H1 (cell line): ENCODE measurements around the gene CXADR. TPM values are rescaled to one million over a fixed set of nuclear protein-coding genes. Genes with fewer than 3 reads are reported as not detected.

Experiments used
- ASH2L ChIP-seq: fragments of 200-600, 300-600 bp; sonication (generic); IDR thresholded peaks from one replicate; pipeline ENCODE4 v1.7.1; 2017; ENCODE audit warnings: low read length
- CHD7 ChIP-seq: fragments of 300-600 bp; sonication (generic); IDR thresholded peaks from 2 replicates; pipeline ENCODE4 v1.7.1; 2012; ENCODE audit warnings: low read length, moderate library complexity, mild to moderate bottlenecking, inconsistent platforms; ENCODE audit not compliant: insufficient replicate concordance
- E2F6 ChIP-seq: IDR thresholded peaks from 2 replicates; pipeline ENCODE4 v1.6.1; 2012; ENCODE audit warnings: inconsistent platforms
- EGR1 ChIP-seq: IDR thresholded peaks from 2 replicates; pipeline ENCODE4 v1.6.1; 2011; ENCODE audit warnings: low read depth, low read length, borderline replicate concordance
- GTF2F1 ChIP-seq: IDR thresholded peaks from 2 replicates; pipeline ENCODE4 v1.6.1; 2012; ENCODE audit warnings: low read depth, low read length, improper control_type of control experiment, borderline replicate concordance
- HDAC6 ChIP-seq: IDR thresholded peaks from one replicate; pipeline ENCODE4 v1.7.1; 2012; ENCODE audit warnings: low read depth, mild to moderate bottlenecking, inconsistent platforms, low read length, moderate library complexity
- NRF1 ChIP-seq: IDR thresholded peaks from 2 replicates; pipeline ENCODE4 v1.6.1; 2011; ENCODE audit warnings: mild to moderate bottlenecking, low read depth, low read length, improper control_type of control experiment
- POLR2A ChIP-seq, 2 experiments: IDR thresholded peaks; 1 replicate in 1 of 2; 2 replicates in 1 of 2; pipeline ENCODE4 v1.6.1; 2011; ENCODE audit warnings: low read depth in 2 of 2, low read length in 2 of 2, mild to moderate bottlenecking in 2 of 2; ENCODE audit errors: control extremely low read depth in 1 of 2
- SIX5 ChIP-seq: IDR thresholded peaks from 2 replicates; pipeline ENCODE4 v1.6.1; 2011; ENCODE audit warnings: mild to moderate bottlenecking, low read depth, low read length
- SP4 ChIP-seq: IDR thresholded peaks from 2 replicates; pipeline ENCODE4 v1.6.1; 2012; ENCODE audit warnings: low read length, inconsistent platforms
- SUZ12 ChIP-seq: fragments of 200-600 bp; sonication (generic); IDR thresholded peaks from 2 replicates; pipeline ENCODE4 v1.6.1; 2012; ENCODE audit warnings: mild to moderate bottlenecking, inconsistent platforms, low read length, moderate library complexity, mixed read lengths
- TAF7 ChIP-seq: optimal IDR thresholded peaks from 2 replicates; pipeline ENCODE3; 2011; ENCODE audit warnings: low read depth, mild to moderate bottlenecking, inconsistent platforms, low read length, moderate library complexity, borderline replicate concordance
- TBP ChIP-seq: IDR thresholded peaks from 2 replicates; pipeline ENCODE4 v1.6.1; 2011; ENCODE audit warnings: low read depth, low read length, improper control_type of control experiment
- polyA plus RNA-seq, 7 experiments: library from polyadenylated mRNA; depleted of rRNA in 3 of 7; stranded (reverse) in 5 of 7; unstranded in 2 of 7; fragments of >200 nt in 5 of 7; fragments of 200-250 nt in 2 of 7; gene quantifications; 1 replicate in 5 of 7; 2 replicates in 1 of 7; 4 replicates in 1 of 7; pipeline versions ENCODE4 v1.2.1 to v1.2.3, GENCODE V29; 2011 to 2013; ENCODE audit warnings: missing spikeins in 2 of 7, mixed read lengths in 2 of 7
- total RNA-seq: library from RNA; stranded (reverse); fragmentation: NEBNext Ultra II Directional; extraction: Animal tissue kit (Norgen Biotek cat#: 25700); gene quantifications from 2 replicates; pipeline ENCODE4 v1.2.1, GENCODE V29; 2021

The CXADR gene
- total and polyA plus RNA-seq, 2 of the 8 experiments (the other 6 are each of a cell fraction or from before 2014, with no cell fraction given), result 45.6 to 145 TPM

GRCh38 chr21:17507591-17507990 is 5.3 kb upstream of the CXADR start (continued):
- TF ChIP-seq CHD7, result no peak
- no peak for TF ChIP-seq SUZ12
- no peak for TF ChIP-seq EGR1
- TF ChIP-seq TAF7, result no peak
- no peak for TF ChIP-seq E2F6
- no peak for TF ChIP-seq ASH2L
- TF ChIP-seq HDAC6, result no peak
- TF ChIP-seq TBP, result no peak
- TF ChIP-seq NRF1, result no peak
- no peak for TF ChIP-seq GTF2F1
- no peak for TF ChIP-seq SP4
- no peak for TF ChIP-seq SIX5
- TF ChIP-seq POLR2A (IDR thresholded peaks at IDR 0.05; ENCODE audit: control extremely low read depth in 1 of 2, low read depth in 2 of 2, low read length in 2 of 2), result no peak
